Measurements from ENCODE around the gene TRAPPC2. TPM values are rescaled to one million over a fixed set of nuclear protein-coding genes. Genes with fewer than 3 reads are reported as not detected.
A peak's percentile ranks its signal among the peaks of the same experiment; 100 is the strongest.

Gene TRAPPC2
- total and polyA plus RNA-seq, 9 of the 15 experiments (the other 6 are each of a cell fraction or from before 2014, with no cell fraction given): 10.3 to 30.6 (median 18.6) TPM

GRCh38 chrX:13669246-13669737 is 65.1 kb downstream of the TRAPPC2 start (continued):
- TF ChIP-seq THRB (CRISPR knock-in tag; conservative IDR thresholded peaks at IDR 0.05): no peak
- peak; percentile 61 for TF ChIP-seq ARID1B (IDR thresholded peaks at IDR 0.05)
- no peak for TF ChIP-seq IRF9 (tag; IDR thresholded peaks at IDR 0.05)
- no peak for TF ChIP-seq TAF7 (tag; IDR thresholded peaks at IDR 0.05)
- no peak for TF ChIP-seq CREBBP (IDR thresholded peaks at IDR 0.05; ENCODE audit: low read depth, low read length)
- TF ChIP-seq ZNF12 (CRISPR knock-in tag; IDR thresholded peaks at IDR 0.05): no peak
- TF ChIP-seq ZNF79 (CRISPR knock-in tag; IDR thresholded peaks at IDR 0.05; ENCODE audit: low read depth): no peak
- TF ChIP-seq ZNF76 (CRISPR knock-in tag; IDR thresholded peaks at IDR 0.05; ENCODE audit: borderline replicate concordance): no peak
- no peak for TF ChIP-seq ZNF41 (CRISPR knock-in tag; conservative IDR thresholded peaks at IDR 0.05)
- TF ChIP-seq PPARD (CRISPR knock-in tag; IDR thresholded peaks at IDR 0.05): no peak
- no peak for TF ChIP-seq YY1 (IDR thresholded peaks at IDR 0.05; ENCODE audit: borderline replicate concordance in 1 of 3, control insufficient read depth in 1 of 3, extremely low read depth in 1 of 3, insufficient read depth in 3 of 3, insufficient read length in 1 of 3, insufficient replicate concordance in 2 of 3, low read depth in 1 of 3, low read length in 2 of 3)
- TF ChIP-seq CBX8 (IDR thresholded peaks at IDR 0.05; ENCODE audit: borderline replicate concordance, extremely low read depth, low read depth, low read length, poor library complexity, severe bottlenecking): no peak
- no peak for TF ChIP-seq MECOM (CRISPR knock-in tag; IDR thresholded peaks at IDR 0.05)
- no peak for TF ChIP-seq EGR1 (conservative IDR thresholded peaks at IDR 0.05)

All from K562 (cell line).